GM18951 (cell line): ENCODE data around the gene TBXAS1.

Experiments used
- POLR2A ChIP-seq: IDR thresholded peaks from 4 replicates; pipeline ENCODE4 v1.6.1; 2011; ENCODE audit warnings: mild to moderate bottlenecking; ENCODE audit not compliant: insufficient read length, insufficient read depth; ENCODE audit errors: extremely low read depth
- in situ Hi-C: fragments of 300-500 bp; cut with MboI; formaldehyde crosslinking; loops from one replicate; pipeline ENCODE4 v1.12.0; 2022; ENCODE audit warnings: low sequenced_read_pairs, mixed read lengths, inconsistent platforms; ENCODE audit not compliant: unreplicated experiment

TBXAS1 gene

DNA sequence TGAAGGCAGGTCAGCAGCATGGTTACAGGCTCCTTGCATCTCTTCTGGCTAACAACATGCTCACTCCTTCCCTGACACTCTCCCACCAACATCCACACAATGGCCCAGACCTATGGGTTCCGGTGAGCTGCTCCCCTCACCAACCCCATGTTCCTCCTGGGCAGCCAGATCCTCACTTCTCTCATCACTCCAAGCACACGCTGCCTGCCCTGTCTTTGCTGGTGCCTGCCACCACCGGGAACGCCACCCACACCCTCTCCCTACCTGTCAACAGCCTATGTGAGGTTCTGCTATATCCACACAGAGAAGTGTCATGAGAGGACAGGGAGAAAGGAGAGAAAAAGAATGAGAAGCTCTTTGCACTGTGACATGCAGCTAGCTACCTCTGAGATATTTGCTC lies 219.1 kb downstream of the TBXAS1 start:
- TF ChIP-seq POLR2A = no peak
- in situ Hi-C loops = no loop called here

DNA sequence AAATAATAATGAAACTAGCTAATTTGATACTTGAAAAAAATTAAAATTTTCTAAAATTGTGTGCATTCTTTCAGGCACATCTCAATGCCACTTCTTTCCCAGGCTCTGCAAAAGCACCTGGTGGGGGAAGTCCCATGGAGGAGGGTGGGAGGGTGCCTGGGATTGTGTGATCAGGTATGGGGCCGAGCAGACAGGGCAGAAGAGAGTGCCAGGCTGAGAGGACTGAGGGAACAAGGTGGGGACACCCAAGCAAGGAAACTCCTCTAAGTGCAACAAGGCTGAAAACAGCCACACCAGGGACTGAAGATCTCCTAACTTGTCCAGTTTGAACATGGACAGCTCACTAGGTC lies 219.9 kb downstream of the TBXAS1 start:
- in situ Hi-C loops = no loop called here
- no peak for TF ChIP-seq POLR2A

DNA sequence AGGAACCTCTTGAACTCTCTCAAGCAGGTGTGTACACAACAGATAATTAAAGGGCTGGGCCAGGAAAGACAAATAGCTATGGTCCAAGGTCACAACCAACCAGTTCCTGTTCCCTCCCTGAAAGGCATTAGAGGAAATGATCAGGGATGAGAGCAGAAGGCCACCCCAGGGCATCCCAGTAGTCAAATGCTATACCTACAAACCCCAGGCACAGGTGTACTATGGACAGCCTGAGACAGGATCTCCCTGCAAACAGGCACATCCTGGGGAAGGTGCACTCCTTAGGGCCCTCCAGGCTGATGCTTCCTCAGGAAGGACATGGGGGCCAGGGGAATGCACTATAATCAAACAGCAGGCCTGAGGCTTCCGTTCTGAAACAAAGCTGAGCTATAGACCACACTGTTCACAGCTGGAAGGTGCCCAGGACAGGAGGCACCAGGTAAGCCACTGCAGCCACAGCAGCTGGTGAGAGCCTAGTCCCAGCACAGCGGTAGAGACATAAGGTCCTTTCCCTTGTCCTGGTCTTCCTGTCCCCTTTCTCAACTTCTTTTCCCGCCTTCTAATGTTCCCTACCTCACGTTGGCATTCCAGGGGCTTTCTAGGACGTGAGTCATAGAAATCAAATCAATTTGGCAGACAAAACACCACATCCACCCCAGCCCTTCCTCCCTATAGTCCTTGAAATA lies 220.4 kb downstream of the TBXAS1 start:
- TF ChIP-seq POLR2A = no peak

DNA sequence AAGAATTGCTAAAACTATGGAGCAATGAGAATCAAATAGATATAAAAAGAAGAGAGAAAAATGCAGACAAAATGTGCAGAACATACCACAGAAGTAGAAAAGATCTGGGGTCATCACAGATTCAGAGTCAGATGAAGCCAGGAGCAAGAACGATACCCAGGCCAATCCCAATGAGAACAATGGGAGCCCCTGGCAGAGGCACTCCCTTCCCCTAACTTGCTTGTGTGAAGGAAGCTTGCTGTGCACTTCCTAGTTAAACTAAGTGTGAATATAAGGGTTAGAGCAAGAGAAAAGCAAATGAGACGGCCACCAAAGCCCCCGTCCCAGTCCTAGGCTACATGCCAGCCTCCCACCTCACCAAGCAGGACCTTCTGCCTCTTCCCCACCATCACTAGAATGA lies 221.0 kb downstream of the TBXAS1 start:
- in situ Hi-C loops = no loop called here
- no peak for TF ChIP-seq POLR2A

More for the DNA sequence above, 220.4 kb downstream of the TBXAS1 start:
- in situ Hi-C loops = no loop called here

DNA sequence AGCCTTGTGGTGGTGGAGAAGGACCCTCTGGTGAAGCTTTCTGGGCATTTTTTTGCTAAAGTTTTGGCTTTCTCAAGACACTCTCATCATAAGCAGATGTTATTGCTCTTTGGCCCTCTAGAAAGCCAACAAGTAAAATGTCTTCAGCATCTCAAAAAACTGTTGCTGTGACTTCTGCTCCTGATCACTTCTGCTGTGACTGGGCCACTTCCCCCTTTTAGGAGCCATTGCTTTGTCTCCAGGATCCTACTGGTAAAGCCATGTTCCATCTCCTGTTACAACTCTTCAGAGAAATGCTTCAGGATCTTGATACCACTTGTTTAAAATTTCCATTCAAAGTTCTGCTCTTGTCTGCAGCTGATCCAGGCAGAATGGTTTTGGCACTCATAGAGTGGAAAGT lies 222.8 kb downstream of the TBXAS1 start:
- TF ChIP-seq POLR2A = no peak
- in situ Hi-C loops = no loop called here

DNA sequence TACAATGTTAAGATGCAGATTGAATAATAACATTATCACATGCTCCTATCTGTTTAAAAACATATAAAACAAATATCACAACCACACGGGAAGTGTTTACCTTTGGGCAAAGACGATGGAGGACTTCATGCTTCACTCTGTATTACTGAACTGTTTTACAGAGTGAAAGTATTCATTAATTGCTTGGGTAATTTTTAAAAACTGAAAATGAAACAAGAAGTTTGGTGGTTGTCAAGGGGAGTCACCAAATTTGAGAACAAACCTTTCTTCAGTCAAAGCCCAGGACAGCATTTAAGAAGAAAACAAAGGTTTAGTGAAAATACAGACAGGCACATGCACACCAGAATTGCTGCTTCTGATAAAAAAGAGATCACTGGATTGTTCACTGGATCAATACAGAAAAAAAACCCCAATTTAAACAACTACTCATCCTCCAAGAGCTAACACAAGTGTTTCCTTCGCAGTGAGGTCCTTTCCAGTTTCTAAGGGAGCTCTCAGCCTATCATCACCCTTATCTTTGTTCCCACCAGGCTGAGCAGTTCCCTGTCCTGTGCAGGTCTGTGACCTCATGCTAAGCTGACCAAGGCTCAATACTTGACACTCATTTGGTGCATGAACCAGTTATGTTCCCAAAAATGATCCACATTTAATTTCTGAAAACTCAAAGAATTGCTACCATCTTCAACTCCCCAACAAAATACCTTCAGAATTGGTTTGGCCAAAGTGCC lies 224.9 kb downstream of the TBXAS1 start:
- in situ Hi-C loops = no loop called here

DNA sequence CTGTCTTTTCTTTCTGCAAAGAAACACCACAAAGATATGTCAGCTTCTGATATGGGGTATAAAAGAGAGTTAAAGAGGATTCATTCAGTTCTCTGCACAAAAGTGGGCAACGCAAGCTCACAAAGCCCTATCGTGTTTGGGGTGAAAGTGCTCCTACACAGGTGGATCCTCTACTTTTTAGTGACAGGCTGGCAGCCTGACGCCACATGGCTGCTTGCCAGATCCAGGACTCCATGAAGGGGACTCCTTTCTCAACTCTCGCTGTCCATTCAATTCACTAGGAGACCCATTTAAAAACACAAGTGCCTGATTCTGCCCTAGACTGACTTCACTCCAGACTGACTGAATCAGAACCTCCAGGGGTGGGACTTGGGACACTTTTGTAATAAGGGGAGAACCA lies 225.7 kb downstream of the TBXAS1 start:
- in situ Hi-C loops = no loop called here
- TF ChIP-seq POLR2A = no peak

More for the DNA sequence above, 224.9 kb downstream of the TBXAS1 start:
- TF ChIP-seq POLR2A = no peak

DNA sequence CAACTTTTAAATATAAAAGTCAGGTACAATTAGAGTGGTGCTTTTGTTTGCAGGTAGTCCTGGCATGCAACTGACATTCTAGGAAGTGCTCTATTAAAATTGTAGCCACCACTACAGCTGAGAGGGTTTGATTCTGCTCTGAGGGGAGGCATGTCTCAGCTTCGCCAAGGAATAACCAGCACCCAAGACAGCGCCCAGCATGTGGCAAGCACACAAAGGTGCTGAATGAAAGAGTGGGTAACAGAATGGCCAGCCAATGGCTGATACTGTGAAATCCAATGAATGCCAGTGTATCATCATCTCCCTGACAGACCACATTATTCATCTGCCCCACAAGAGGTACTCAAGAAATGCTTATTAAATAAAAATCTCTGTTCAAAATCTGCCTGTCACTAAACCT lies 226.8 kb downstream of the TBXAS1 start:
- in situ Hi-C loops = no loop called here

DNA sequence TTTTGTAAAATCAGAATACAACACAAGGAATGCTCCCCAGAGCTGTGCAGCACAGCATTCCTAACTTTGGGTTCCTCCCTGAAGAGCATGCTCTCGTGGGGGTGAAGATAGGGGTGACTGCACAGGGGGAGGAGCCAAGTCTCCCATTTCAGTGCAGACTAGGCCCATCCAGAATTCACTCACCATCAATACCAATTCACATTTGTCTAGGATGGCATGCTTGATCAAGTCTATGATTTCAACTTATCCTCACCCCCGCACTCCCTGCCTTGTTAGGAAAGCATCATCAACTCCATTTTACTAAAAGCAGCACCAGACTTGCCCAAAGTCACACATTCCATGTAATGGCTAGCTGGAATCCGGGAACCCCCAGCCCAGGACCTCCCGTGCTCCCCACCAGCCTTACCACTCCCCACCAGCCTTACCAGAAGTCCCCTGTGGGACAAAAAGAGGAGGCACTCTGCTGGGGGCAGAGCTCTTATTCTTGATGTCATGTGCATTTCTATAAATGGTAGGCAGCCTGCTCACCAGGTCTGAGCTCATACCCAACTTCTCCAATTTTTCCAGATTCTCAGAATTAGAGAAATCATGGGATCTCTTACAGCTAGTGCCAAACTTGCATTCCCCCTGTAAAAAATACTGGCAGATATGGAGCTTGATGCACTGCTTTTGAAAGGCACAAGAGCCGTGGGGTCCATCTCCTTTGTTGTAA lies 227.5 kb downstream of the TBXAS1 start:
- in situ Hi-C loops = no loop called here
- TF ChIP-seq POLR2A = no peak

More for the DNA sequence above, 226.8 kb downstream of the TBXAS1 start:
- no peak for TF ChIP-seq POLR2A

DNA sequence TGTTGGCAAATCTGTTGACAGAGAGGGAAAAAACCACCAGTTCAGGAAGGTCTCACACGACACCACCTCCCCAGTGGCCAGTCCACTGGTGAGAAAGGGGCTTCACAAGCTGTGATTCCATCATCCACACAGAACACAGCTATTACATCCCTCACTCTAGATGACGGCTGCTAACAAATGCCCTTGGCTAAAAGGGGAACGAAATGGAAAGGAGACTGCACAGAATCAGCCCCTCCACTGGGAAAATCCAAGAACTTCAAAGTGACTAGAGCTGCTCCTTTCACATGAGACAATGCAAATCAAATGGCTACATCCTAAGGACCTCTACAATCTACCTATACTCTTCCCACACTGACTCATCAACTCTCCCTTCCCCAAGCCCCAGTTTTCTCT lies 228.1 kb downstream of the TBXAS1 start:
- in situ Hi-C loops = no loop called here
- TF ChIP-seq POLR2A = no peak

DNA sequence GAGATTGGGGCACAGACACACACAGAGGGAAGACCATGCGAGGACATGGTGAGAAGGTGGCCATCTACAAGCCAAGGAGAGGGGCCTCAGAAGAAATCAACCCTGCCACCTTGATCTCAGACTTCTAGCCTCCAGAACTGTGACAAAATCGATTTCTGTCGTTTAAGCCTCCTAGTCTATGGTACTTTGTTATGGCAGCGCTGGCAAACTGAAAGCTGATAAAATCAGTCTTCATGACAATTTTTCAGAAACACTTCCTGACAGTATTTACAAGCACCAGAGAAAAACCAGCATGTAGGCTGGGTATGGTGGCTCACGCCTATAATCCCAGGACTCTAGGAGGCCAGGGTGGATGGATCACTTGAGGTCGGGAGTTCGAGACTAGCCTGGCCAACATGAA lies 229.5 kb downstream of the TBXAS1 start:
- in situ Hi-C loops = no loop called here

DNA sequence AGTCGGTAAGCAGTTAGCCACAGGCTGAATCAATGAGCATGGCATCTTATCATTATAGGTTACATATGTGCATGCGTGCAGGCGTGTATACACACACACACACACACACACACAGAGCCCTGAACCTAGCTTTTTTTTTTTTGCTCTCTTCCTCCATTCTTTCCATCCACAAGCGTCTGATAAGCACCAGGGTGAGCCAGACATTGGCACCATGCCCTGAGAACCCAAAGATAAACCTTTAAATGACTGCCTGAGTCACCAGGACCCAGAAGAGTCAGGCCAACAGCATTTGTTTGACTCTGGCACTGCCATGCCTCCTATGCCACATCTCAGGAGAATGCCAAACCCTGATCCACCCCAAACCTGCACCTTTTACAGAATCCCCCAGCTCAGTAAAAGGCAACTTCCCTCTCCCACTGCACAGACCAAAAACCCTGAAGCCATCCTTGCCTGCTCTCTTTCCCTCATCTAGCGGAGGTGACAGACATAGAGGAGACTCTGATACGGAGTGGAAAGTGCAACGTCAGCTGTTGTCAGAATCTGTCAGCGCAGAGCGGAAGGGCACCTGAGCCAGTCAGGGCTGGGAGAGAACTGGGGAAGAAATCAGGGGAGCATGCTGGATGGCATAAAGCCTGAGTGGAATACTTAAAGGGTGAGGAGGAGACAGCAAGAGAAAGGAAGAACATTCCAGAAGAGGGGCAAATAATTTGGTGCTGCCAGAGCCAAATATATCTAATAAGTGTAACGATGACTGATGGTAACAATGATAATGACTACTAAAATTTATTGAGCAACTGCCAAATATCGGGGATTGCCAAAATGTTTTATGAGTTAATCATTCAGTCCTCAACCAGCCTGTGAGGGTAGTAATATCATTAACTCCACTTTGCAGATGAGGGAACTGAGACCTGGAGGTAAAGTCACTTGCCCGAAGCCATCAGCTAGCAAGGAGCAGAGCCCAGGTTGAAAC lies 230.5 kb downstream of the TBXAS1 start:
- in situ Hi-C loops = no loop called here
- TF ChIP-seq POLR2A = no peak

More for the DNA sequence above, 229.5 kb downstream of the TBXAS1 start:
- no peak for TF ChIP-seq POLR2A

DNA sequence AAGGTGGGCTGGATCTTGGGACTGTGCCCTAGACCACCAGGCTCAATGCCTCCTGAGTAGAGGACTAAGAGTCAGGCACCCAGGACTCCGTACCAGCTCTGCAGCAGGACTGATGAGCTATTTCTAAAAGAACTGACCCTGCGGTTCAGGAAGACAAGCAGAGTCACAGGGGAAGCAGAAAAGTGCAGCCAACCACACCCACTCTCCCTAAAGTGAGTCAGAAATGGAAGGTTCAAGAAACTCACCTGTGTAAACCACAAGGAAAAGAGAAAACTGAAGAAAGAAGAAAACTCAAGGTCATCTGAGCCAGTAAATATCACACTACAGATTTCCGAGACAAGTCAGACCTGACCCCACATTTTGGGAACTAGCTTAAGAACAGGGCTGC lies 231.2 kb downstream of the TBXAS1 start:
- in situ Hi-C loops = no loop called here
- TF ChIP-seq POLR2A = no peak
